ENCODE results near the gene DLG1.
"Not testable (repeated sequence)": the region's sequence is repeated elsewhere in the genome, so short reads cannot be mapped to it uniquely, and the experiment has no call there.

DNA sequence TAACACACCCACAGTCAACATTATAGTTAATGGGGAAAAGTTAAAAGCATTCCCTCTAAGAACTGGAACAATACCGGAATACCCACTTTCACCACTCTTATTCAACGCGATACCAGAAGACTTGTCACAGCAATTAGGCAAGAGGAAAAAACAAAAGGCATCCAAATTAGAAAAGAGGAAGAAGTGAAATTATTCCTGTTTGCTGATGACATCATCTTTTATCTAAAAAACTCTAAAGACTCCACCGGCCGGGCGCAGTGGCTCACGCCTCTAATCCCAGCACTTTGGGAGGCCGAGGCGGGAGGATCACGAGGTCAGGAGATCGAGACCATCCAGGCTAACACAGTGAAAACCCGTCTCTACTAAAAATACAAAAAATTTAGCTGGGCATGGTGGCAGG lies 97.6 kb downstream of the DLG1 start:
- TF ChIP-seq, protein P1, sequence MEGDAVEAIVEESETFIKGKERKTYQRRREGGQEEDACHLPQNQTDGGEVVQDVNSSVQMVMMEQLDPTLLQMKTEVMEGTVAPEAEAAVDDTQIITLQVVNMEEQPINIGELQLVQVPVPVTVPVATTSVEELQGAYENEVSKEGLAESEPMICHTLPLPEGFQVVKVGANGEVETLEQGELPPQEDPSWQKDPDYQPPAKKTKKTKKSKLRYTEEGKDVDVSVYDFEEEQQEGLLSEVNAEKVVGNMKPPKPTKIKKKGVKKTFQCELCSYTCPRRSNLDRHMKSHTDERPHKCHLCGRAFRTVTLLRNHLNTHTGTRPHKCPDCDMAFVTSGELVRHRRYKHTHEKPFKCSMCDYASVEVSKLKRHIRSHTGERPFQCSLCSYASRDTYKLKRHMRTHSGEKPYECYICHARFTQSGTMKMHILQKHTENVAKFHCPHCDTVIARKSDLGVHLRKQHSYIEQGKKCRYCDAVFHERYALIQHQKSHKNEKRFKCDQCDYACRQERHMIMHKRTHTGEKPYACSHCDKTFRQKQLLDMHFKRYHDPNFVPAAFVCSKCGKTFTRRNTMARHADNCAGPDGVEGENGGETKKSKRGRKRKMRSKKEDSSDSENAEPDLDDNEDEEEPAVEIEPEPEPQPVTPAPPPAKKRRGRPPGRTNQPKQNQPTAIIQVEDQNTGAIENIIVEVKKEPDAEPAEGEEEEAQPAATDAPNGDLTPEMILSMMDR (IDR thresholded peaks at IDR 0.05; ENCODE audit: poor library complexity, severe bottlenecking): not testable (repeated sequence)
- TF ChIP-seq RAD21 (conservative IDR thresholded peaks at IDR 0.05); POLR2AphosphoS5 (IDR thresholded peaks at IDR 0.05): not testable (repeated sequence)

All from neural cell (in vitro differentiated cells).